ENCODE results near the gene ABHD1. TPM values are rescaled to one million over a fixed set of nuclear protein-coding genes. Genes with fewer than 3 reads are reported as not detected.

The ABHD1 gene
- total RNA-seq, 3 donors from 2014 or later, result 0.29 to 0.80 TPM; not detected in 1

GRCh38 chr2:27139310-27139709, 15.7 kb downstream of the ABHD1 start, which contains the start of gene PRR30:
Gene PRR30, minus strand, starts transcription at chr2:27139410. Its CDS starts 1,081 bp downstream, at chr2:27138329.
- TF ChIP-seq POLR2A (IDR thresholded peaks at IDR 0.05) (no peak), CTCF (IDR thresholded peaks at IDR 0.05) (no peak), POLR2AphosphoS5 (IDR thresholded peaks at IDR 0.05) (no peak)
- intact Hi-C loops (cut with DNase I; ENCODE audit: low total_unique reads), result no loop called here
- no peak within 1 kb of the TSS for H3K27ac ChIP-seq
- H3K4me1 ChIP-seq, result no peaks in the 10 kb centered on the region
- no peak within 1 kb of the TSS for H3K4me3 ChIP-seq
- no peaks in the 10 kb centered on the region for H3K36me3 ChIP-seq
- H3K27me3 ChIP-seq, result no peaks in the 10 kb centered on the region
- DNase-seq (ENCODE audit: low spot score in 2 of 2), result no peak
- no peaks in the 10 kb centered on the region for H3K9me3 ChIP-seq

GRCh38 chr2:27143285-27143684, 19.7 kb downstream of the ABHD1 start:
- no peak for DNase-seq (ENCODE audit: low spot score in 2 of 2)
- Histone ChIP-seq H3K4me3 (no peak overlapping the region), H3K4me1 (no peaks in the 10 kb centered on the region), H3K27ac (no peak overlapping the region), H3K36me3 (no peaks in the 10 kb centered on the region), H3K9me3 (no peaks in the 10 kb centered on the region), H3K27me3 (no peaks in the 10 kb centered on the region)
- intact Hi-C loops (cut with DNase I; ENCODE audit: low total_unique reads), result no loop called here
- TF ChIP-seq POLR2AphosphoS5 (IDR thresholded peaks at IDR 0.05), result no peak
- no peak for TF ChIP-seq CTCF (IDR thresholded peaks at IDR 0.05)
- TF ChIP-seq POLR2A (IDR thresholded peaks at IDR 0.05), result no peak

- Histone ChIP-seq H3K4me3 (no peak overlapping the region), H3K36me3 (no peaks in the 10 kb centered on the region), H3K4me1 (no peaks in the 10 kb centered on the region), H3K27ac (no peak overlapping the region), H3K27me3 (no peaks in the 10 kb centered on the region), H3K9me3 (no peaks in the 10 kb centered on the region)
- intact Hi-C loops (cut with DNase I; ENCODE audit: low total_unique reads), result no loop called here
- DNase-seq (ENCODE audit: low spot score in 2 of 2), result no peak
- TF ChIP-seq POLR2AphosphoS5 (IDR thresholded peaks at IDR 0.05) (no peak), CTCF (IDR thresholded peaks at IDR 0.05) (no peak), POLR2A (IDR thresholded peaks at IDR 0.05) (no peak)
Measured at GRCh38 chr2:27145682-27146081, 22.1 kb downstream of the ABHD1 start.

GRCh38 chr2:27147935-27148334, 24.3 kb downstream of the ABHD1 start:
- DNase-seq (ENCODE audit: low spot score in 2 of 2), result no peak

More at GRCh38 chr2:27147935-27148334, 24.3 kb downstream of the ABHD1 start:
- Histone ChIP-seq H3K27me3 (no peaks in the 10 kb centered on the region), H3K4me3 (no peak overlapping the region), H3K27ac (no peak overlapping the region), H3K4me1 (no peaks in the 10 kb centered on the region), H3K9me3 (no peaks in the 10 kb centered on the region), H3K36me3 (no peaks in the 10 kb centered on the region)
- TF ChIP-seq CTCF (IDR thresholded peaks at IDR 0.05), result no peak
- no peak for TF ChIP-seq POLR2A (IDR thresholded peaks at IDR 0.05)
- TF ChIP-seq POLR2AphosphoS5 (IDR thresholded peaks at IDR 0.05), result no peak
- intact Hi-C loops (cut with DNase I; ENCODE audit: low total_unique reads), result no loop called here

Data from breast epithelium (tissue), 4 donors.